GM19324 (cell line): ENCODE measurements around the gene CYP46A1.

Experiments used
- ATAC-seq: cut with Tn5 transposase; IDR thresholded peaks from one replicate; pipeline ENCODE4 v1.9.1; 2021; ENCODE audit warnings: mild to moderate bottlenecking, moderate library complexity; ENCODE audit not compliant: unreplicated experiment, low FRiP score

The CYP46A1 gene

DNA sequence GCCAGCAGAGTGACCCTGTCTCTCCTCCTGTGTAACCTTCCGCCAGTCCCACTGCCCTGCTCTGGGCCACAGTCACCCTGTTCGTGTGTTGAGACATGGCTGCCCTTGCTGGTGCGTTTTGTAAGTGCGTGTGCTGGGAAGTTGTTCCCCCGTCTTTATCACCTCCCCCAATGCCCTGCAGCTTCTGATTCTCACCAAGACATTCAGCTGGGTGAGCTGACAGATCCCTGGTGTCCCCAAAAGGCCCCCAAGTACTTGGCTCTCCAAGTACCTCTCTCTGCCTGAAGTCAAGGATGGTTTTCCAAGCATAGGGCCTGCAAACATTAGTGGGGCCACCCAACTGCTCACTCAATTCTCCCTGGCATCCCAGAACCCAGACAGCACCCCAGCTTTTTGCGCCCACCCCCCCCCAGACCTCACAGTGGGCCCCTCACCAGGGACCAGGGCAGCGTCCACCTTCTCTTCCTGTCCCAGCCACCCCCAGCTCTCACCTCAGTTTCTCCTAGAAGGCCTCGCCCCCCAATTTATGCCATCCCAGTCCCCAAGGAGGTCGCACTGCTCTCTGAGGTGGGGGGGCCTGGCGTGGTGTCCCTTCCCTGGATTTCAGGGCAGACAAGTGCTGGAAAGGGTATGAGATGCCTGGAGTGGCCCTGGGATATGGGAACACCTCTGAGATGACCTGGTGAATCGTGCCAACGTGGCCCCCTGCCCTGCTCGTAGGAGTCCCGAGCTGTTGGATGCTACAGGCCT lies 57.3 kb downstream of the CYP46A1 start:
- ATAC-seq = no peak

DNA sequence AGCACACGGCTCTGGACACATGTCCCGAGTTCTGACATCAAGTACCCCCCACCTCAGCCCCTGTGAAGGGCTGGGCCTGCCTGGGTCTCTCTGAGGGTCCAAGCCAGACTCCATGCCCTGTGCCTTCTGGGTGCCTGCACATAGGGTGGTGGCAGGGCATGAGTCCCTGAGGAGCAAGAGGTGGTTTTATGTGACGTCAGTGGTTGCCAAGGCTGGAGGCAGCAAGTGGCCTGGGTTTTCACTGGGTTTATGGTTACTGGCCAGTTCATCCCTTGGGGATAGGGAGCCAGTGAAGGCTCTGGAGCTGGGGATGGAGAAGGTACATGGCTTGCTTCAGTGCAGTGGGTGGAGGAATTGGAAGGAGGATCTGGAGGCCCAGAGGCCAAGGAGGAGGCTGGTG lies 58.0 kb downstream of the CYP46A1 start:
- no peak for ATAC-seq

DNA sequence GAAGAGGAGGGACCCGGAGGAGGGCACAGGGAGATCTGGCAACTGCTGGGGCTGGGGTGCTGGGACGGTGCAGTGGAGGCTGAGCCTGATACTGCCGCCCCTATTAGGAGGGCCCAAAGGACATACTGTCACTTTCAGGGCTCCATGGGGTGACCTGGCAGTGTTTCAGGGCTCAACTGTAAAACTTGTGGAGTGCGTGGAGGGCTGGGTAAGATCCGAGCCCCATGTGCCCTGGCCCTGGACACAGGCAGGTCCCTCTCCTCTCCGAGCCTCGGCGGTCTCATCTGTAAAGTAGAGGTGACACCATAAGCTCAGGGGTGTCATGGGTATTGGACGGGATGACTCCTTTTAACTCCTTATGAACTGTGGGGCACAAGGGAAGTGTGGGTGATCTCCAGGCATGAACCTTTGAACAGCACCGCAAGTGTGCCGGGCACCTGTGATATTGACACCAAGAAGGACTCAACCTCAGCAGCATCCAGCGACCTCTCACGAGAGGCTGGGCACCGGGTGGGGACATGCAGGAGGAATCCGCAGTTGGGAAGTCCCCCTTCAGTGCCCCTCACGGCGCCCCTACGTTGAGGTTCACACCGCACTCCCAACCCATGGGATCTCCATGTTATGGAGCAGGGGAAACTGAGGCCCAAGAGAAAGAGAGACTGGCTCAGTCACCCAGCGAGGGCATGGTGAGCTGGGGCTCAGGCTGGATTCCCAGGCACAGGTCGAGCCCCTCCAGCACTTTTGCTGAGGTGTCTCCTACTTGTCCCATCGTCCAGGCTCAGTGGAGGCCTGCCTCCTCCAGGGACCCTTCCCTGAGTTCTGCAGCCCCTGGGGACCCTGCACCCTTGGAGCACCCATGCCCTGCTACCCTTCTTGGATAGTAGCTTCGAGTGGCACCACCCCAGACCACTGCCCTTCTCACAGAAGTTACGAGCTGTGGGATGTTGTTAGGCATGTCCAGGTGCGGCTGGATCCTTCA lies 58.7 kb downstream of the CYP46A1 start:
- no peak for ATAC-seq

DNA sequence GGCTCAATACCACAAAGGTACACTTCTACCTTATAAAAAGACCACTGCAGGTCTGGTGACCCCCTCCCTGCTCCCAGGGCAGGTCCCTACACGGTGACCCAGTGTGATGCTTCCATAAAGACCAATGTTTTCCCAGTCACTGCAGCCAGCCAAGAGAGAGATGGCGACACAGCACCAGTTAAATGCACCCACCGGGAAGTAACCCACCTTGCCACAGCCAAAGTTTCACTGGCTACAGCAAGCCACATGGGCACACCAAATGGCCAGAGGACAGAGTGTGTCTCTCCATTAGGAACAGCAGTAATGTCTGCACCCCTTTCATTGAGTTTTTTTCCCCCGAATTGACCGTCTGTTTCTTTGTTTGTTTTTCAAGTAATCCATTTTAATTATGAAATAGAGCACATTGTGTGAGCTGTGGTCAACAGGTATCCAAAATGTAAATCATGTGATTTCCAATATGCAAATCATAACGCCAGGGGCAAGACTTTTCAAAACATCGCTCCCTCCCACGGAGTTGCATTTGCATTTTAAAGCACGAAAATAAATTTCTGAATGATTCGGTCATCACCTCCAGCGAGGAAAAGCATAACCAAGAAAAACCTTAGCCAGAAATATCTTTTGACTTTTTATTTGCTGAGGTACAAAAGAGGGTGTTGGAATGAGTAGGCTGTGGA lies 60.2 kb downstream of the CYP46A1 start:
- ATAC-seq = no peak

DNA sequence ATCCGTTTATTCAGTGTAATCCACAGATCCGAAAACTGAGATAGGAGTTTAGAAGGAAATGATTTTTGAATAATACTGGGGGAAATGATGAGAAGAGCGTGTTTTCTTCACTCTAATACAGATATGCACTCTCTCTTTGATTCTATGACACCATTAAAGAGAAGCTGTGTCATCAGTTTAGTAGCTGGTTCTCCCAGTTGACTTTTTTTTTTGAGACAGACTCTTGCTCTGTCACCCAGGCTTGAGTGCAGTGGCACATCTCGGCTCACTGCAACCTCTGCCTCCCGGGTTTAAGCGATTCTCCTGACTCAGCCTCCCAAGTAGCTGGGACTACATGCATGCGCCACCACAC lies 60.8 kb downstream of the CYP46A1 start:
- ATAC-seq = no peak

DNA sequence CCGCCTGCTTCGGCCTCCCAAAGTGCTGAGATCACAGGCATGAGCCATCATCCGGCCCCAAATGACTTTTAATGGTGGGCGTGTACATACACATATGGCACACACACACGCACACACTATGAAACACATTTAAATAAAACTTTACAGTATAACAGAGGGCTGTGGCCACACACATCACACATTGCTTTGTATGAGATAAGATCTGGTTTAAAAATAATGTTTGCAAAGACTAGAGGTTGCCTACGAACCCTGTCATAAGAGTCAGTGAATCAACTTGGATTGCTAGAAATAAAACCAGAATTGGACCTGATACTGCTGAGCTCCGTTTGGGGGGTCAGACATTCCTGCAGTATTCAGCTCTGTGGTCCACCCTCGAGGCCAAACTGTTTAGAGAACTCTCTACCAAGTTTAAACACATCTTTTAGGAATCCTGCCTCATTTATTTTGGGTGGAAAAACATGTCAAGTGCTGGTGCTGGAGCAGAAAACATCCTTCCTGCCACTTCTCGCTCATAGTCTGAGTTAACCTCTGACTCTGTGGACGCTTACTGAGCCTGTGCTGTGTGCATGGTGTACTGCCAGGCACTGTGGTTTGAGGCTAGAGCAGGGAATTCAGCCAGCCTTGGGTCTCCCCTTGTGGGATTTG lies 61.3 kb downstream of the CYP46A1 start:
- no peak for ATAC-seq

DNA sequence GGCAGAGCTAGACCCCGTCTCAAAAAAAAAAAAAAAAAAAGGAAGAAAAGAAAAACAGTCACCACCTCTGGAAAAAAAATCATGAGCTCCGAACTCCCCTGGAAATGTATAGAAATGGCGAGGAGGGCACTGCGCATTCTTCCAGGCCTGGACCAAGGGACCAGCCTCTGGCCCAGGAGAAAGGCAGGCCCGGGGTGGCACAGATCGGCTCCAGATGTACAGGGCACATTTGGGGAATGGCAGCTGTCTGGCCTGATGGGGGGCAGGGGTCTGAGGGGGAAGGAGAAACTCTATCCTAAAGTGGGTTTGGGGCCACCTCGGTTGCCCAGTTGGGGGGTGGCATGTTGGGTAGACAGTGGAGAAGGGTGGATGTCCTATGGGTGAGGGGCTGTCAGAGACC lies 63.1 kb downstream of the CYP46A1 start:
- ATAC-seq = no peak

DNA sequence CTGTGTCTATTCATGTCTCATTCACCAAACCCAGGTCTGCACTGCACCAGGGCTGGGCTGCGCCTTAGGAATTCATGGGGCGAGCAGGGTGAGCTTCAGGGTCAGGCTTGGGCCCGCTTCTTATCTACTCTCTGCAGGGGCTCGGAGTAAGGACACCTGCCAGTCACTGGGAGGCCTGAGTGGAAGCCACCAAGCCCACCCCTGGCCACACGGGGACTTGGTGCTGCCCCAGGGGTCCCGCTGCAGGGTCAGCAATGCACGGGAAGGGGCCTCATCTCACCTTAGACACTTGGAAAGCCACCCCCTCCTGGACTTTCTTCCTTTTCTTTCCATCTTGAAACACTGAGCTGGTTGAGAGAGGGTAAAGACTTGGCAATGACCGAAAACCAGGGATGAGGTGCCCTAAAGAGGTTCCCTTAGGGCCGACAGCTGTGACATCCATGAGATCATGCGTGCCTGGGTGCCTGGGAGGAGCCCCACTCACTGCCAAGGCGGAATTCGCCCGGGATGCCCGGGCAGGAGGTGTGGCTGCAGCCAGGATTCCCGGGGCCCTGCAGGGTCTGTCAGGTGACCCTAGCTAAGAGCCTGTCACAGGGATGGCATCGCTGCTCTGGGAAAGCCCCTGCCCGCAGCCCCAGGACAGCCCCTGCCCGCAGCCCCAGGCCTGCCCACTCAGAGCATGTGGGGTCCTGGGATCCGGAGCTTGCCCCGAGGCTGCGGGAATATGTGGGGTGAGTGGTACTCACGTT lies 63.7 kb downstream of the CYP46A1 start:
- ATAC-seq = no peak

DNA sequence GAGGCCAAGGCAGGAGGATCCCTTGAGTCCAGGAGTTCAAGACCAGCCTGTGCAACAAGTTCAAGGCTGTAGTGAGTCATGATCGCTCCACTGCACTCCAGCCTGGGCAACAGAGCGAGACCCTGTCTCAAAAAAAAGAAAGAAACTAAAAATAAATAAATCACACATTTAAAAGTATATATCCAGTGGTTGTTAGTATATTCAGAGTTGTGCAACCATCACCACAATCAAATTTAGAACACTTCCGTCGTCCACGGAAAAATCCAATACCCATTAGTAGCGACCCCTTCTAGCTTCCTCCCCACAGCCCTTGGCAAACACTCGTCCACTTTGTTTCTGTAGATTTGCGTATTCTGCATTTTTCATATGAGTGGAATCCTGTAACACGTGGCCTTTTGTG lies 64.4 kb downstream of the CYP46A1 start:
- ATAC-seq = no peak

DNA sequence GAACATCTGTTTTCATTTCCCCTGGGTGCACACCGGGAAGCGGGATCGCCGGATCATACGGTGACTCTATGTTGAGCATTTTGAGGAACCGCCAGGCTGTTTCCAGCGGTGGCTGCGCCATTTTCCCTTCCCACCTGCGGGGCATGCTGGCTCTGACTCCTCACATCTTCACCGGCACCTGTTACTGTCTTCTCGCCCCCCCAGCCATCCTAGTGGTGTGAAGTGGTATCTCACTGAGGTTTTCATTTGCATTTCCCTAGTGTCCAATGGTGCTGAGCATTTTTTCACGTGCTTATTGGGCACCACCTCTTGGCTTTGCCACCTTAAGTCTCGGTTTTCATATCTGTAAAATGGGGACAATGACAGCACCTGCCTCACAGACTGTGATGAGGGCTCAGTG lies 65.0 kb downstream of the CYP46A1 start:
- no peak for ATAC-seq

DNA sequence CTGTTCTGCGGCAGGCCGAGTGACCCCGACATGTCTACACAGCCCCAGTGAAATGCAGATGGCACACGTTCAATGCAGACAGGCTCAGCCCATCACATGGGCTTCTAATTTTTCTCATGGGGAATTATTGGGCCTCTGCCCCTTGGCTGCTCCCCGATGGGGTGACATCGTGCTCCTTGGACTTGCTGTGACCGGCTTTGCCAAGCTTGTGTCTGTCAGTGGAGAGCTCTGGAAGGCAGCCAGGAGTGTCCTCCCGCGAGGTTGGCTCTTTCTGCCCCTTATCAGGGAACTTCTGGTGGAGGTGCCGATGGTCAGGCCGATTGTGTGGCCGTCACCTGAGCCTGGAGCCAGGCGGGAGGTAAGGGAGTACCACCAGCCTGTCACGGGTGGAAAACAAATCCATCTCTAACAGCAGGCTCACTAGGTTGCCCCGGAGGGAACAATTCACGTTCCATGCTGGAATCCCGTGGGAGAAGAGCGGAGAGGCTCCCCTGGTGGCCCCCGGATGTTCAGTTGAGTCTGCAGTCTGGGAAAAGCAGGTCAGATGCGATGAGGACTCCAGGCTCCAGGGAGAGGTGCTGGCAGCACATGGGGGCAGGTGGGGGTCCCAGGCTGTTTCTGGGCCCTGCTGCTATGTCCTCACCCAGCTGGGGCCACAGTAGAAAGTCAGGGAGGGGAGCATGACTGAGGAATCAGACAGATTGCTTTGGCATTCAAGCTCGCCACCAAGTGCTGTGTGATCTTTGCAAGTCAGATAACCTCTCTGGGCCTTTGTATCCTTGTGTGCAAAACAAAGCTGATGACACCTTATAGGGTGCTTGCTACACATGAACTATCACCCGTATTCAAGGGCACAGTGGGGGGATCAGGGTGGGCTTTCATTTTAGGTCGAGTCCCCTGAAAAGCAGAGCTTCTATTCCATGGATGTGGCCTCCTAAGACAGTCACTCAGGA lies 65.9 kb downstream of the CYP46A1 start:
- ATAC-seq = no peak

DNA sequence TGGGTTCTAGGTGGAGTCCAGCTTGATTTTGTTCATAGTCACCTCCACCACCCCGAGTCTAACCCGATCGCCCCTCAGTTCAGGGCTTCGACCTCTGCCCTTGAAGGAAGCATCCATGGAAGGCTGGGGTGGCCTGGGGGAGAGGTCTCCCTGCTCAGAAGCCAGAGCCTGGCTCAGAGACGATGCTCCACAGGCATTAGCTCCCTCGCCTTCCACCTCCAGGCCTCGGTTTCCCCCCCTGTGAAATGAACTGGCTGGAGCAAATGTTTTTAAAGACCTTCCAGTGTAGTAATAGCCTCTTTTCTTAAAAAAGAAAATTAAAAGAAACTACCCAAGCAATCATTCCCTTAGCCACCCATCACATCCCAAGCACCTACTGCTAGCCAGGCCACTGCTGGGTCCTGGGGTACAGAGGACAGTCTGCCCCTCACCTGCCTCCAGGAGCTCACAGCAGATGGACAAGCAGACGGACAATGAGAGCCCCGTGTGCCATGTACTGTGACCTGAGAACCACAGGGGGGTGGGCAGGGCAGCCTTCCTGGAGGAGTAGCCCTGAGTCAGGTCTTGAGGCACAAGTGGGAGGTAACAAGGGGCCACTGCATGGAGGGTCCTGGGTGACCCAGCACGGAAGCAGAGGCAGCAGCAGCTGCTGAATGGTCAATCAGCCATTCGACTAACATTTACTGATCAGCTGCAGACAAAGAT lies 66.8 kb downstream of the CYP46A1 start:
- no peak for ATAC-seq

DNA sequence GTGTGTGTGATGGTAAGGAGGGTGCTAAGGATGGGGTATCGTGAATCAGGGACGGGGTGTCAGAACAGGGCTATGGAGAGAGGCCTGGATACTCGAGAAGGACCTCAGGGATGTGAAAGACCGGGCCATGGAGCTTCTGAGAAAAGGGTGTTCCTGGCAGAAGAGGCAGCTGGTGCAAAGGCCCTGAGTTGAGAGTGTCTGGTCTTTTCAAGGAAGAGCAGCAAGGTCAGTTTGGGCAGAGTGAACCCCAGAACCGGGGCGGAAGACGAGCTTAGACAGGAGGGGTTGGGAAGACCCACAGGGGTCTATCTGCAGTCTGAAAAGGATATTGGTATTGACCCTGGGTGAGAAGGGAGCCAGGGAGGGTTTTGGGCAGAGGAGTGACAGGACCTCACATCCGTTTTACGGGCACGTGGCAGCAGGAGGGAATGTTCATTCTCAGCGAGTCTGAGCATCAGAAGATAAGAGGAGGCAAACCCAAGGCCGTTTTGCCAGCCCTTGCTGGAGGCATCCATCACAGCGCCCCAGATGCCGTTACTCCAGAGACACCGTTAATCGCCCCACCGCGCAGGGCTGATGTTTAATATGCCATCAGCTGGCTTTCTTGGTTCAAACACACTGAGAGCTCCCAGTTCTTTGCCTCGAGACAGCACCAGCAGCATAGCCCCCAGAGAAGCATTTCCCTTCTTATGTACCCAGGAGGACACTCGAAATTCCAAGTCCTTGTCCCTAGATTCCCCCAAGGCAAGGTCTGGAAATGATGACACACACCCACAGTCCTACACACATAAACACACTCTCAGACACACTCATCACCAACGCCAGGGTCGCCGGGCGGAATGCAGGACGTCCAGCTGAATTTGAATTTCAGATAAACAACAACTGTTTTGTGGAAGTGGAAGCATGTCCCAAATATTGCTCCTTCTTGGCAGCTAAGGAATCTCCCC lies 67.7 kb downstream of the CYP46A1 start:
- no peak for ATAC-seq

DNA sequence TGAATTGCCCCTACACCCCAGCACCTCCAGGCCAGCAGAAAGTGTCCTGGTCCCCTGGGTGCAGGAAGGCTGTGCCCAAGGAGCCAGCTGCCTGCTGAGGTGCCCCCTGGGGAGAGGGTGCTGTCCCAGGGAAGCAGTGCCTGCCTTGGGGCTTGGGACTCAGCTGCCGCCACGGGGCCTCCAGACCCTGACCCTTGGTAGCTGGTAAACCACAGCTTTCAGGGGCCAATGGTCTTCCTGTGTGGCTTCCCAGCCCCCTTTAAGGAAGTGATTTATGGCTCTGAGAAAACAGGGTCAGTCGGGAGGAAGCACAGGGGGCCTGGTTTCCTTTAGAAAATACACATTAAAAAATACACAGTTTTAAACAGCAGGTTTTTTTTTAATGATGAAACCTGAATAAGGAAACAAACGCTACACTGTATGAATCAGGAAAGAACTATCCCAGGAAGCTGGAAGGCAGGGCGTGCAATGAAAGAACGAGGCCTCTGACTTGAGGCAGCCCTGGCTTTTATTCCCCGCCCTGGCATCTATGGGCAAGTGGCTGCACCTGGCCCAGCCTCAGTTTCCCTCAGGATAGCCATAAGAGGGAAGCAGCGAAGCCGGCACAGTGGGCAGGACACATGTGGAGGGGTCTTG lies 68.5 kb downstream of the CYP46A1 start:
- no peak for ATAC-seq

DNA sequence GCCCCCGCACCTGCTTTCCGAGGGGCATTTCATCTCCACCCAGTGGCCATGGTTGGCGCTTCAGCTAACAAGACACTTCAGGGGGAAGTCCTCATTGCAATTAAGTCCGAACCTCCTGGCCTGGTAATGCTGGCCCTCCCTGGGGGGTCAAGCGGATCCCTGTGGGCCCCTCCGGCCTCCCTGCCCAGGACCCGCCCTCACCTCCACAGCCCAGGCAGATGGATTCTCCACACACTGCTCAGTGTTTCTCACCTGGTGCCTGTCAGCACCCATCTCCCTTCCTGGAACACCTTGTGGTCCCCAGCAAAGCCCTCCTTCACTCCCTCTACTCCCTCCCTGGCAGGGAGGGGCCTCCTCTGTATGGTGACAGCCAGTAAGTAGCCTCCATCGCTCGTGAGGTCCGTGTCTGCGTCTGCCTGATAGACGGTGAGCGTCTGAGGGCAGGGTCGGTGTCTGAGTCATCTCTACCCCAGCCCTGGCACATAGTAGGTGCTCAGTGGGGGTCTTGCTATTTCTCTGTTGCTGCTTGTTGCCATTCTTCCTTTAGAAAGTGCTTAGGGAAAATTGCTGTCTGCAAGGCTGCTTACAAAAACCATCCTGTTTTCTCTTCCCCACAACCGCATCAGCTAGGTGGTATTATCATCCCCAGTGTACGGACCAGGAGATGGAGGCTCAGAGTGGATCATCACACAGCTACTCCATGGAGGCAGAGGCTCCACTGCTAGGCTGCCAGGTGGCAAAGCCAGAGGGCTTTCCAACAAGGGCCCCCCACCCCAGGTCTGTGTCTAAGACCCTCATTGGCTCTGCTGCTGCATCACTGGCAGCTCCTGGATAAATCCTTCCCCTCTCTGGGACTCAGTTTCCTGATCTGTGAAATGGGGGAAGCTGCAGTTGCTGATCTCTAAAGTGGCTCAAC lies 69.4 kb downstream of the CYP46A1 start:
- ATAC-seq = no peak
